GM18517 (cell line): ENCODE measurements around the gene CLK1.
A peak's percentile ranks its signal among the peaks of the same experiment; 100 is the strongest.
"Not testable (repeated sequence)": the region's sequence is repeated elsewhere in the genome, so short reads cannot be mapped to it uniquely, and the experiment has no call there.

ENCODE experiments used
- ATAC-seq: cut with Tn5 transposase; IDR thresholded peaks from one replicate; pipeline ENCODE4 v1.9.1; 2021; ENCODE audit warnings: mild to moderate bottlenecking, moderate library complexity; ENCODE audit not compliant: unreplicated experiment

Gene CLK1

DNA sequence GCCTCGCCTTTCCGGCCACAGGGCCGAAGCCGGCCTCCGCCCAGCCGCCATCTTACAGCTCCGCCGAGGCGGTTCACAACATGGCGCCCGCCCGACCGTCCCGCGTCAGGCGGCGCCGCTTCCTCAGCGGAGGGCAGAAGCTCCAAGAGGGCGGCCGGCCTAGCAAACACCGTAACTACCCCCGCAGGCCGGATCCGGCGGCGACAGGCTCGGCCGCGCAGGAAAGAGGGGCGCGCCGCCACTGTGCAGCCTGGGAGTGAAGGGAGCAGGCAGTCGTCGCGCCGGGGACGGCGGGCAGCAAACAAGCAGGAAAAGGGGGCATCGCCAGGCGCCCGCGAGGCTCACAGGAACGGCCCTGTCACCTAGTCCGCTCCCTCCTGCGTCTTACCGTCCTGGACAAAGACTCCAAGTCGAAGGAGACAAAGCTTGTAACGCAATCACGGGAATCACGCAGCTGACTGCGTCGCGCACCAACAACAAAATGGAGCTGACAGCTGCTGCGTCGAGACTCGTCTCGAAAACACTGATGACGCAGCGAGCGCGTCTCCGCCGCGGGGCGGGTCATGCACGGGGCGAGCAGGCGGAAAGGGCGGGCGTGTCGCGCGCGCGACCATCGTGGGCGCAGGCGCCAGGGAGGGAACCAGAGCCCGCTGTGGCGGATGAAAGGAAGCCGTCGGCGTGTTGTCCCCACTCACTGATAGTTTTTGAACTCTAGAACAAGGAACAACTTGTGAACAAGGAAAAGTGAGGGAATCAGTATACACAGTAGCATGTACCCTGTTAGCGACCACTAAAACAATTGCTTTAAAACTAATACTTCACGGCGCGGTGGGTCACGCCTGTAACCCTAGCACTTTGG lies at the start of gene CLK1:
TSS of gene CLK1 (minus strand) at position 483 of the 859 bp plus-strand sequence. CDS start 2,796 bp downstream, outside the sequence.
- peak; percentile 80 for ATAC-seq

DNA sequence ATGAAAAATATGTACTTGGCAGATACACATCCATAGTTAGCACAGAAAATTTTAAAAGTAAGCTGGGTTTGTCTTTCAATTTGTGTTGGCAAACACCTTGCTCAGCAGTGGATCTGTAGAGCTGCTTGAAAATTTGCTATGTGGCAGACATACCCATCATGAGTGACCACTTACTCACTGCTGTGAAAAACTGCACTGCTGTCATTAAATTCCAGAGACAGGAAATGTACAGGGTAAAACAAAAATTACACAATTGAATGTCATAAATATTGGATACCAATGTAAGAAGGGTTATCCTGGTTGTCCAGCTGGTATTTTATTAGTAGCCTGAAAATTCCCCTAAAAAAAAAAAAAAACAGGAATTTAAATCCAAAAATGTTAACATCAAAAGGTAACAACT lies 49.2 kb upstream of the CLK1 start:
- ATAC-seq, result no peak

DNA sequence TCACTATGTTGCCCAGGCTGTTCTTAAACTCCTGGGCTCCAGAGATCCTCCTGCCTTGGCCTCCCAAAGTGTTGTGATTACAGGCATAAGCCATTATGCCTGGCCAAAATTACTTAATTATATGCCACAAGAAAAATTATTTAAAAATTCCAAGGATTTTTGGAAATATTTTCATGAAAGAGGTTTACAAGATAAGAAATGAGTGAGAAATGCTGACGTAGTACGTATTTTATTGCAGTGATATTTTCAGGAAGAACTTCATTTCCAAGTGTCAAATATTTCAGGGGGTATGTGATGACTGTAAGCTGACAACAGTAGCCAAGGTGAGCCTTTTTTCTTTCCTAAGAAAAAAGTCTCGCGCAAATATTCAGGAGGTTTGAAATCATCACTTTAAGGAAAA lies 45.5 kb upstream of the CLK1 start:
- no peak for ATAC-seq

DNA sequence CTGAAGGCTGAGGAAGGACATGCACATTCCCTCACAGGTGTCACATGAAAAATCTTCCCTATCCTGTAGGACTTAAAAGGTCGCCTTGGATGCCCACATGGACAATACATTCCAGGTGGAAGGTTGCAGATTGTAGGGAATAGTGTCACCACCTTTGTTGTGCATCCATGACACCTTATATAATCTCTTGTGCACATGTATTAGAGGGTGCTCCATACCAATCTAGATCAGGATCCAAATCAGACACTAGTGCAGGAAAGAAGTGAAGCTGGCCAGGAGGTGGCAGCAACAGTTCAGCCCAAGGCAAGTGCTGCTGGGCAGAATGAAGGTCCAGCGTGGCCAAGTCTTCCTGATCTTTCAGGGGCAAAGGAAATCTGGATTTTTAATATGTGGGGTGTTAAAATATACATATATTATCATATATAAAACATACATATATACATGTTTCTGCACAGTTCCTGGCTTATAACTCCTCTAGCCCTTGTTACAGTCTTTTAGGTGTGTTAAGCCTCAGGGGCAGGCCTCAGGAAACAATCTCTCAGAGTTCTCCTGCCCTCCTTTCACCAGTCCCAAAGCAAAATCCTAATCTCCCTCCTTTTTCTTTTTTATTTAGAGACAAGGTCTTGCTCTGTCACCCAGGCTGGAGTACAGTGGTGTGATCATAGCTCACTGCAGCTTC lies 41.3 kb upstream of the CLK1 start:
- ATAC-seq, result no peak

DNA sequence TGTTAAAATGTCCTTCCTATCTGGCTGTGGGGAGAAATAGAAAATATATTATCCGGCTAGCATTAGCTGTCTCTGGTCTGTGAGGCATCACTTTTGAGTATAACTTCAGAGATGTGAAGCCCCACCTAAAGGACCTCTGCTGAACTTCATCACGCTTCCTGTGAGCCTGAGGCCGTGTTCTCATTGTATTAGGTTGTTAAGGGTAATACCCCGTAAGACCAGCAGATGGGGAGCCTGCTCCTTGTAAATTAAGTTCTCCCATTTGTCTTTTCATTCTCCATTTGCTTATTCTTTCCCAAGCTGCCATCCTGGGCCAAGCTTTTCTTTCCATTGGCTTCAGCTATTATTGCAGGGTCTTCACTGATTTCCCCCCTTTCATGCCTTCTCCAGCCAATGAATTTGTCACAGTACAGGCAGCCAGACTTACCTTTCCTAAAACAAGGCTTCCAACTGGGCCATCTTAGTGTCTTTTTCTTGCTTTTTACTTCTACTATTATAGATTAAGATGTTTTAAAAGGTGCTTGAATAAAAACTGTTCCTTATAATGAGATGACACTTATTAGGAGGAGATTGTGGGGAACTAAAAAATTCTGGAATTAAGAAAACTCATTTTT lies 37.1 kb upstream of the CLK1 start:
- peak; percentile 95 for ATAC-seq

DNA sequence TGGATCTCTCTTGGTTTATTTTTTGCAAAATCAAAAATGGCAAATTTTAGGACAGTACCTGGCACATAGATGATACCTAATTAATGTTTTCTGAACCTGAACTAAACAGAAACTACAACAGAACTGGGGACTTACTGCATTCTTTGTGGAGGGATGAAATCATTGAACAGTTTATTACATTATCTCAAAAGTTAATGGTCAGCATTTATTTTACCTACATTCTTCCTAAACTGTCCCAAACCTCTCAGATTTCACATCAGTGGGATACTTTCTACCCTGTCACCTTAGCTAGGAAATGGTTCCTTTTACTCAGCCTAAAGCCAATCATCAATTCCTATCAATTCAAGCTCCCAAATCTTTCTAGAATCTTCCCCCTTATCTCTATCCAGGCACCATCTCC lies 35.0 kb upstream of the CLK1 start:
- no peak for ATAC-seq

DNA sequence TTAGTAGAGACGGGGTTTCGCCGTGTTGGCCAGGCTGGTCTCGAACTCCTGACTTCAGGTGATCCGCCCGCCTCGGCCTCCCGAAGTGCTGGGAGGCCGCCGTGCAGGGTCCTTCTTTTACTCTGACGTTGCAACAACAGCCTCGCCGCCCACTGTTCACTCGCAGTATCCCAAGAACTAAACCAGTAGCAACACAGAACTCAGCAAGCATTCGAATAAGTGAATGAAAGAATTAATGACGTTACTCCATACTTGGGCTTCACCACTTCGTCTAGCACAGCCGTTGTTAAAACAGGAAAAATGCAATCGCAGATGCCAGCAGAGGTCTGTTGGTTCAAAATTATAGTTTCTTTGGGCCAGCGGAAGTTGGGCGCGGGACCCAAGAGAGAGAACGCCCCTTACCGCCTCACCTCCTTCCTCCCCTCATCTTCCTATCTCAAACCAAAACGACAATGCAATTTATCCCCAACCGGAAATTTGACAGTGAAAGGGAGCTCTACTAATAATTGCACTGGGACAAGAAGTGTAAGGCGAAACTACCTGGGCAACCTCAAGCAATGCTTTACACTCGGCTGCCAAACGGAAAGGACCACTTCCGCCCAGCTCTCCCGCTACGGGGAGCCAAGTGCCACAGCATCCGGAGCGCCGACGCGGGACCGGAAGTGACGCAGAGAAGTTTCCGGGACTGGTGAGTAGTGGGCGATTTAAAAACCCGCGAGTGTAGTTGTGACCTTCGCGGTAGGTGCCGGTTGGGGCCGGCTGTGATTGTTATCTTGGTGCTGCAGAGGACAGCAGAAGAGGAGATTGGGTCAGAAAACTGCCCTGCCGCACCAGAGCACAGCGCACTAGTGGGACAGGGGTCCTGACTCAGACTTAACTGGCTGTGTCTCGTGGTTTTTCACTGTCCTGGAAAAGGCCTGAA lies 24.5 kb upstream of the CLK1 start, which contains the start of the genes NIF3L1 and PPIL3:
TSS of gene NIF3L1 (plus strand) at position 668 of the 922 bp plus-strand sequence. CDS start 2,573 bp downstream, outside the sequence.
TSS of gene PPIL3 (minus strand) at position 374 of the 922 bp plus-strand sequence. CDS start 1,462 bp downstream, outside the sequence.
- ATAC-seq, result peak; percentile 85

DNA sequence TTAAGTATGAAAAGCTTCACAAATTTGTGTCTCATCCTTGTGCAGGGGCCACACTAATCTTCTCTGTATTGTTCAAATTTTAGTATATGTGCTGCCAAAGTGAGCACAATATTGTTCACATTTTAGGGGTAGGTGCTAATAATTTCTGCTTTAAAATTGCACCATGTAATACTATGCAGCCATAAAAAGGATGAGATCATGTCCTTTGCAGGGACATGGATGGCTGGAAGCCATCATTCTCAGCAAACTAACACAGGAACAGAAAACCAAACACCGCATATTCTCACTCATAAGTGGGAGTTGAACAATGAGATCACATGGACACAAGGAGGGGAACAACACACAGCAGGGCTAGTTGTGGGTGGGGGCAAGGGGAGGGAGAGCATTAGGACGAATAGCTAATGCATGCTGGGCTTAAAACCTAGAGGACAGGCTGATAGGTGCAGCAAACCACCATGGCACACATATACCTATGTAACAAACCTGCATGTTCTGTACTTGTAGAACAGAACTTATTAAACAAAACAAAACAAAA lies 17.3 kb upstream of the CLK1 start:
- not testable (repeated sequence) for ATAC-seq

DNA sequence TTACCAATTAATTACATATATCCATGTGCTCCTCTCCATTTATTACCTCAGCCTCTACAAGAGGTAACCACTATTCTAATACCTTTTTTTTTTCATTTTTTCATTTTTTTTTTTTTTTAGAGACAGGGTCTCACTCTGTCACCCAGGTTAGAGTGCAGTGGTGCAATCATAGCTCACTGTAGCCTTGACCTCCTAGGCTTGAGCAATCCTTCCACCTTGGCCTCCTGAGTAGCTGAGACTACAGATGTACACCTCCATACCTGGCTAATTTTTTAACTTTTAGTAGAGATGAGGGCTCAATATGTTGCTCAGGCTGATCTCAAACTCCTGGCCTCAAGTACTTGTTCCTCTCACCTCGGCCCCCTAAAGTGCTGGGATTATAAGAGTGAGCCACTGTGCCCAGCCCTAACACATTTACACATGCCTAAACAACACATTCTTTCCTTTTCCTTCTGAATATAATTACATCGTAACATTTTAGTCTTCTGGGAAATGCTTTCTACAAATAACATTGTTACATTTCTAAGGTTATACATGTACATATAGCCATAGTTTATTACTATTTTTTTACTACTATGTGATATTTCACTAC lies 13.9 kb upstream of the CLK1 start:
- ATAC-seq, result no peak

DNA sequence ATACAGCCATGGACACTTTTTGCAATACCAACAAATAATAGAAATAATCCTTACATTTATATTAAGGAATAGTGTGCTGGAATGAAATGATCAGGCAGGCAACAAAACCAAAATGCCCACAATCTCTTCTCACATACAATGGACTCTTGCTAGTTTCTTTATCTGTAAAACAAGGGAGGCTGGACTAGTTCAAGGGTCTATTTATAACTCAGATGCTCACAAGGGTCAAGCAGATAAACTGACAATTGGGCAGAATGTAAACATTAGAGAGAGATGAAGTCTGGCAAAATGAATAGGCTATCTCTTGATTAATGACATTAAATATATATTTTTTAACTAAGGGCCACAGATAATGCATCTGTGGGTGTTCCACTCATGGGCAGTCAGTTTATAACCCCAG lies 13.0 kb upstream of the CLK1 start:
- no peak for ATAC-seq

DNA sequence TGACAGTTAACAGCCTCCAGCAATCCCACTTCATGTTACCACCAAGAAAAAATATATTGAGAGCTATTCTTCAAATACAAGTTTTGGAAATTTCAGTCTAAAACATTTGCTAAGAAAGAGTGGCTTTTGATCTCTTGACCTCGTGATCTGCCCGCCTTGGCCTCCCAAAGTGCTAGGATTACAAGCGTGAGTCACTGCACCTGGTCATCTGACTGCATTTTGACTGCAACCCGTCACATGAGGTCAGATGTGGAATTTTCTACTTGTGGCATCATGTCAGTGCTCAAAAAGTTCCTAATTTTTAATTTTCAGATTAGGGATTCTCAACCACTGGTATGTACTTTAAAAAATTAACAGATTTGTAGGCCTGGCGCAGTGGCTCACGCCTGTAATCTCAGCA lies 9.1 kb upstream of the CLK1 start:
- no peak for ATAC-seq

DNA sequence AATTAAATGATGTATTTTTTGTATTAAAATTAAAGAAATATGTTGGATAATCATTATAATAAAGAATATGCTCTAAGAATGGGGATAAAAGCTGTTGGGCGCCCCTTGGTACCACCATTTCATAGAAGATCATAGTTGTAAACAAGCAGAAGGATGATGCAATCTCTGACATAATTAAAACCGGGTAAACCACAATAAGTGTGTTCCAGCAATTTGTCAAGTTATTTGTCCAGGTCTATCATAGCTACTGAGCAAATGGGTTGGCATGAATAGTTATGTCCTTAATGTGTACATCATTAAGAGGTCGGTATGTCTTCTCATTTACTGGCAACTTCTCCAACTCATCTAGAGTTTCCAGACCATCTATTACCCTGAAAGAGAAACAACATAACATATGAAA lies 6.7 kb upstream of the CLK1 start:
- no peak for ATAC-seq

DNA sequence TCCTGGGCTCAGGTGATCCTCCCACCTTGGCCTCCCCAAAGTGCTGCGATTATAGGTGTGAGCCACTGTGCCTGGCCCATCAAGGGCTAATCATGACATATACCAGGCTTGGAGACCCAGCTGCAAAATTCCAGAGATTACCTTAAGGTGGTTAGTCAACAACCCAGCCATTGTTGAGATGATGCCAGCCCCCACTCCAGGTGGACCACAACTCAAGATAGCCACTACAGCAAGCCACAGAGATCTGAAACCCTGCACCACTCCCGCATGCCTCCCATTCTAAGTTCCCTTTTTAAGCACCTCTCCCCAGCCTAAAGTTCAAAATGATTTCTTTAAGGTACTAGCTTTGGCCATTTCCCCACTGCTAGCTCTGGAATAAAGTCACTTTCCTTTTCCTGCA lies 4.6 kb upstream of the CLK1 start:
- ATAC-seq, result no peak

DNA sequence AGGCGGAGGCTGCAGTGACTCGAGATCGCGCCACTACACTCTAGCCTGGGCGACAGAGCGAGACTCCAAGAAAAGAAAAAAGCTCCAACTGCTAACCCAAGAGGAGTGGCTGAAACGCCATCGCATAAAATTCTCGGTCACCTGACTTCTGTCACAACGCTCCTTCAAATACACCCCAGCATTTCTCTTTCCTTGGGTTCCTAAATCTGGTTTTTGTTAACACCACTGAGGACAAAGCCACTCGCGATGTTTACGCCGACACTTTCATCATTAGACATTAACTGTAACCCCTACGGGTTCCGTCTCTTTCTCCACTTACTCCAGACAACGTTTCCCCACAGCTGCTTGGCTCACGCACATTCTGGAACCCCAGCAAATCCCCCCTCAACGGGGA lies 679 bp downstream of the CLK1 start:
- ATAC-seq, result peak; percentile 1

DNA sequence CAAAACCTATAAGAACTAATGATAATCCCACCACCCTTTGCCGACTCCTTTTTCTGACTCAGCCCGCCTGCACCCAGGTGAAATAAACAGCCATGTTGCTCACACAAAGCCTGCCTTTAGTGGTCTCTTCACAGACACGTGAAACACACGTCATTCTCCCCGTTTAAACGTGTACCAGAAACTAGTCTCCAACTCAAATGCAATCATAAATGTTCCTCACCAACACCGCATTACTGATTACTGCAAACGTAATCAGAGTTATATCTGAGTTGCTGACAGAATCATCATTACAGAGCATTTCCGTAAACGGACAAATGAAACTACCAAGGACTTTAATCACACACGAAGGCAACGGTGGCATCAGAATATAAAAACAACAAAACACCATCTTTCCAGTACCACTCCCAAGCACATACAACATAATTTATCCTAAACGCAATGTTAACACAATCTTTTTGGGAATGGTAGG lies 1.9 kb downstream of the CLK1 start:
- no peak for ATAC-seq

DNA sequence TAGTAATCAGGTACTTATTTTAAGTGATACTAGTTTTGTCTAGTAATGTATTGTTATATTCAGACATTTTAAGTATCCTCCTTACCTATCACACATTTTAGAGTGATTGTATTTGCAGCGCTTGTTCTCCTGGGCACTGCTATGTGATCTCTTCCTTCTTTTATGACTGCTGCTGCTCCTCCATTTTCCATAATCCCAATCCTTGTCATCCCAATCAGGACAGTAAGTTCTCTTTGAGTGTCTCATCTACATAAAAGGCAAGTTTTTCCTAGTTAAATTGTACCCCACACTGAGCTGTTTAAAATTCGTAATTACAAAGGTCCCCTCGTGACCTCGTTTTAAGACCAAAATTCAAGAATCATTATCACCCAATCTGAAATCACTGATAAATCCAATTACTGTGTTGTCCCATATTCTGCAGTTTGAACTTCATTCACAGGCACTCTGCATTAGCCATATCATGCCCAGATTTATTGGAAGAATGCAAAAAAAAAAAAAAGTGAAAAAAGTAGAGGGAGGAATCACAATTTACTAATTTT lies 2.8 kb downstream of the CLK1 start:
- no peak for ATAC-seq

DNA sequence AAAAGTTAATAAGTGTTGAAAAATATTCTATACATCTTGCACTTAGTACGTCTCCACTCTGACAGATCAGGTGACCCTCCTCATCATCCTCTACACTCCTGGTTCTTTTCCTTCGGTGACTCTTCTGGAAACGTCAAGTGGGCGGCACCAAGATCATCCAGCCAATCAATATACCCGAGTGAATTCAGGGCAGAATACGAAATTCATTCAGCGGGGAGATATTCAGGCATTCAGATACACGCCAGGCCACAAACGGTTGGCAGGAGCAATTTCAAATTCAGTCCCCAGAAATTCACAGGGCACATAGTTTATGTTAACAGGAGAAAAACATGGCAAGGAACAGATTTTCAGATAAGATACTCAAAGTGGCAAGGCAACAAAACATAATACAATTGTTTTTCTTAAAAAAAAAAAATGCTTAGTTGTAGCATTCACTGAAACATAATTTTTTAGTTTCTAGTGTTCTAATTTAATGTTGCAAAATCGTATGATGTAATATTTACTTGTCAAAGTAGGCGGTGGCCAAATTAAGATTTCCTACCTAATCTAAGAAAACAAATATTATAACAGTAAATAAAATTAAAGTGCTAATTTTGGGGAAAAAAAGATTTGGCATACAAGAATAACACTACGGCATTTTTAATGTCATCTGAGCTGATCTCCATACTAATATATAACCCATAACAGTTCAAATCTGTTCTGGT lies 4.2 kb downstream of the CLK1 start:
- ATAC-seq, result no peak

DNA sequence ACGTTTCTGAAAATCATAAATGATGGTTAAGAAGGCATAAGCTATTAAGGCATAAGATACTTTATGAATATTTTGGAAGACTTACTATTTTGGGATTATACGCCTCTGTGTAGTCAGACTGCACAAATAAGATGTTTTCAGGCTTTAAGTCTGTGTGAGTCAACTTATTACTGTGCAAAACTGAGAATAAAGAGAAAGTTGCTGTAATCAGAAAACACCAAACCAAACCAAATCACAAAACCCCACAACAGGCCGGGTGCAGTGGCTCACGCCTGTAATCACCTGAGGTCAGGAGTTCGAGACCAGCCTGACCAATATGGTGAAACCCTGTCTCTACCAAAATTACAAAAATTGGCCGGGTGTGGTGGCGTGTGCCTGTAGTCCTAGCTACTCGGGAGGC lies 7.7 kb downstream of the CLK1 start:
- no peak for ATAC-seq

DNA sequence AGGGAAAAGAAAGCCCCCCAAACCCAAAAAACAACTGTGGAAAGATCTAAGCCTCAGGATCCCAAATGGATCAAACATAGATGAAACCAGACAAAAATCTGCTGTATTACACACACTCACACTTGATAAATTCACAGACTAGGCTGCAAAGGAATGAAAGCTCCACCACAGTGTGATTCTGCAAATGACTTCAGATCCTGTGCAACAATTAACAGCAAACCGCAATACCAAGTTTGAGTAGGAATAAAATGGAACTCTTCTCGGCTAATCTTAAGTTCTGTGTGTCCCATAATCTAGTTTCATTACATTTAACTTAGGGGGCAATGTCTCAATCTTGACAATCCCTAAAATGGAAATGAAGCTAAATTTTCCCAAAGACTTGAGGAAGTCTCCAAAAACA lies 11.9 kb downstream of the CLK1 start:
- no peak for ATAC-seq
